ENCODE measurements around the gene HRH2.

The HRH2 gene

GRCh38 chr5:175679411-175679810, 21.5 kb downstream of the HRH2 start:
- no peak for DNase-seq

GRCh38 chr5:175680020-175680419, 22.1 kb downstream of the HRH2 start:
- no peak for DNase-seq

GRCh38 chr5:175680463-175680862, 22.6 kb downstream of the HRH2 start:
- no peak for DNase-seq

GRCh38 chr5:175681045-175681967, 23.4 kb downstream of the HRH2 start:
- no peak for DNase-seq

- DNase-seq = no peak
Observed at GRCh38 chr5:175681968-175682340, 24.1 kb downstream of the HRH2 start.

- DNase-seq = no peak
Observed at GRCh38 chr5:175682664-175683063, 24.8 kb downstream of the HRH2 start.

- no peak for DNase-seq
Observed at GRCh38 chr5:175683231-175683630, 25.4 kb downstream of the HRH2 start.

GRCh38 chr5:175683921-175684320, 26.1 kb downstream of the HRH2 start:
- no peak for DNase-seq

- DNase-seq = no peak
Observed at GRCh38 chr5:175684931-175685330, 27.1 kb downstream of the HRH2 start.

GRCh38 chr5:175685701-175686350, 28.0 kb downstream of the HRH2 start:
- DNase-seq = no peak

GRCh38 chr5:175686396-175686795, 28.5 kb downstream of the HRH2 start:
- DNase-seq = no peak

- no peak for DNase-seq
Observed at GRCh38 chr5:175686826-175687225, 29.0 kb downstream of the HRH2 start.

- DNase-seq = no peak
Observed at GRCh38 chr5:175687231-175687701, 29.4 kb downstream of the HRH2 start.

GRCh38 chr5:175688352-175689146, 30.7 kb downstream of the HRH2 start:
- no peak for DNase-seq

- DNase-seq = peak; percentile 12 to 61
Observed at GRCh38 chr5:175689147-175689991, 31.5 kb downstream of the HRH2 start.

GRCh38 chr5:175690025-175690424, 32.2 kb downstream of the HRH2 start:
- no peak for DNase-seq

GRCh38 chr5:175690586-175690985, 32.7 kb downstream of the HRH2 start:
- no peak for DNase-seq

- DNase-seq = no peak
Observed at GRCh38 chr5:175691761-175692160, 33.9 kb downstream of the HRH2 start.

GRCh38 chr5:175692235-175692995, 34.5 kb downstream of the HRH2 start:
- no peak for DNase-seq

- DNase-seq = no peak
Observed at GRCh38 chr5:175692996-175693710, 35.3 kb downstream of the HRH2 start.

- no peak for DNase-seq
Observed at GRCh38 chr5:175693741-175694140, 35.9 kb downstream of the HRH2 start.

Measured in CD4-positive, alpha-beta T cell treated with Interleukin-1 beta for 1 hour (primary cell).